ENCODE measurements around the gene NCKAP5. TPM values are rescaled to one million over a fixed set of nuclear protein-coding genes. Genes with fewer than 3 reads are reported as not detected.
A peak's percentile ranks its signal among the peaks of the same experiment; 100 is the strongest.

Gene NCKAP5
- total and polyA plus RNA-seq, 2 experiments from 2014 or later: 0.65 to 0.86 TPM

DNA sequence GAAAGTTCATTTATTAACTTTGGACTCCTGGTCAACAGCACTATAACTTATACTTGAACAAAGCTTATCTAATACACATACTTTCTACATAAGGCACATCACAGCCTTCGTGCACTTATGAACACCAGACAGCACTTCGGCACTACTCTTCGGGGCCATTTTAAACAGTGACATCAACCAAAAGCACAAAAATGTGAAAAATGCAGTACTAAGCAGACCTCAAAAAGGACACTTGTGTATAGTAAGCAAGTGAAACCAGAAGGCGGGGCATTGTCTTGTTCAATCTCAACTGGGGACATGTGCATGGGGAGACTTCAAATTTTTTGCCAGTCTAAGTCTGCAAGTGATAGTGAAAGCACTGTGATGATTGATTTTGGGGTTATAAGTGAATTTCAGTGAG is 163.0 kb downstream of the NCKAP5 start:
- no peaks in the 10 kb centered on the region for H3K27me3 ChIP-seq (replicated peaks; ENCODE audit: insufficient read depth)
- H3K79me2 ChIP-seq (ENCODE audit: insufficient read depth): no peaks in the 10 kb centered on the region
- no peak overlapping the region for H3K4me3 ChIP-seq
- H4K20me1 ChIP-seq (ENCODE audit: insufficient read depth): no peaks in the 10 kb centered on the region
- no peak overlapping the region for H3K9ac ChIP-seq
- TF ChIP-seq EZH2phosphoT487 (IDR thresholded peaks at IDR 0.05; ENCODE audit: insufficient read depth, low read depth) (no peak), EZH2 (IDR thresholded peaks at IDR 0.05; ENCODE audit: insufficient read depth, poor library complexity, severe bottlenecking) (no peak)
- H3K36me3 ChIP-seq (ENCODE audit: low read depth): no peaks in the 10 kb centered on the region
- H3K4me2 ChIP-seq (ENCODE audit: unreplicated experiment): no peak overlapping the region
- WGBS, 2 experiments (ENCODE audit: low coverage in 1 of 2, low lambda C conversion rate in 2 of 2, missing lambda C conversion rate in 2 of 2): 85 to 86% methylated on average over 4 of the region's 4 CpGs
- no peaks in the 10 kb centered on the region for H3F3A ChIP-seq (ENCODE audit: insufficient read depth)
- no peak for DNase-seq
- no peaks in the 10 kb centered on the region for H3K4me1 ChIP-seq (ENCODE audit: insufficient read depth)
- H2AFZ ChIP-seq: no peak overlapping the region
- in situ Hi-C loops (cut with MboI): no loop called here
- H3K9me2 ChIP-seq (ENCODE audit: insufficient read depth): no peaks in the 10 kb centered on the region
- no peak overlapping the region for H3K27ac ChIP-seq
- H3K9me3 ChIP-seq (ENCODE audit: low read depth): no peaks in the 10 kb centered on the region

DNA sequence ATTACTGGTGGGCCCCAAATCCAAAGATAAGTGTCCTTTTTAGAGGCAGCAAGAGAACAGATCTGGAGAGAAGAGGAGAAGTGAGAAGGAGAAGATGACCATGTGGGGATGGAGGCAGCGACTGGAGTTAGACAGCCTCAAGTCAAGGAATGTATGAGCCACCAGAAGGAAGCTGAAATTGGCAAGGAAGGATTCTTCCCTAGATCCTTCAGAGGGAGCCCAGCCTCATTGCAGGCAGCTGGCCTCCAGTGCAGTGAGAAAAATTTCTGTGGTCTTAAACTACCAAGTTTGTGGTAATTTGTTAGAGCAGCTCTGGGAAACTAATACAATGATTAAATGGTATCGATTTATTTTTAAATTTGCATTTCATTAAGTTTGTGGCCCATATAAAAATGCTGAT is 167.9 kb downstream of the NCKAP5 start:
- H3K4me2 ChIP-seq (ENCODE audit: unreplicated experiment): no peak overlapping the region
- no peak overlapping the region for H2AFZ ChIP-seq
- TF ChIP-seq EZH2 (IDR thresholded peaks at IDR 0.05; ENCODE audit: insufficient read depth, poor library complexity, severe bottlenecking) (no peak), EZH2phosphoT487 (IDR thresholded peaks at IDR 0.05; ENCODE audit: insufficient read depth, low read depth) (no peak)
- WGBS, 2 experiments (ENCODE audit: low coverage in 1 of 2, low lambda C conversion rate in 2 of 2, missing lambda C conversion rate in 2 of 2): 53 to 63% methylated on average over 2 of the region's 2 CpGs
- in situ Hi-C loops (cut with MboI): no loop called here
- no peak for DNase-seq
- H3F3A ChIP-seq (ENCODE audit: insufficient read depth): no peaks in the 10 kb centered on the region
- no peaks in the 10 kb centered on the region for H3K9me3 ChIP-seq (ENCODE audit: low read depth)
- no peaks in the 10 kb centered on the region for H3K36me3 ChIP-seq (ENCODE audit: low read depth)
- H3K4me1 ChIP-seq (ENCODE audit: insufficient read depth): no peaks in the 10 kb centered on the region
- H3K27me3 ChIP-seq (replicated peaks; ENCODE audit: insufficient read depth): no peaks in the 10 kb centered on the region
- H3K27ac ChIP-seq: no peak overlapping the region
- no peak overlapping the region for H3K9ac ChIP-seq
- H3K4me3 ChIP-seq: no peak overlapping the region
- no peaks in the 10 kb centered on the region for H4K20me1 ChIP-seq (ENCODE audit: insufficient read depth)
- no peaks in the 10 kb centered on the region for H3K79me2 ChIP-seq (ENCODE audit: insufficient read depth)
- H3K9me2 ChIP-seq (ENCODE audit: insufficient read depth): no peaks in the 10 kb centered on the region

- no peak overlapping the region for H3K4me3 ChIP-seq
- H3K27me3 ChIP-seq (replicated peaks; ENCODE audit: insufficient read depth): no peaks in the 10 kb centered on the region
- no peak overlapping the region for H3K4me2 ChIP-seq (ENCODE audit: unreplicated experiment)
- in situ Hi-C loops (cut with MboI): no loop called here
- H3K27ac ChIP-seq: no peak overlapping the region
- H3K79me2 ChIP-seq (ENCODE audit: insufficient read depth): no peaks in the 10 kb centered on the region
- no peaks in the 10 kb centered on the region for H4K20me1 ChIP-seq (ENCODE audit: insufficient read depth)
- H3K9me3 ChIP-seq (ENCODE audit: low read depth): no peaks in the 10 kb centered on the region
- H2AFZ ChIP-seq: no peak overlapping the region
- 16 to 32% methylated on average over 1 of the region's 1 CpG for WGBS, 2 experiments (ENCODE audit: low coverage in 1 of 2, low lambda C conversion rate in 2 of 2, missing lambda C conversion rate in 2 of 2)
- TF ChIP-seq EZH2phosphoT487 (IDR thresholded peaks at IDR 0.05; ENCODE audit: insufficient read depth, low read depth): no peak
- no peak for TF ChIP-seq EZH2 (IDR thresholded peaks at IDR 0.05; ENCODE audit: insufficient read depth, poor library complexity, severe bottlenecking)
- peaks cover 17% of the 10 kb centered on the region for H3K4me1 ChIP-seq (ENCODE audit: insufficient read depth)
- H3K9me2 ChIP-seq (ENCODE audit: insufficient read depth): no peaks in the 10 kb centered on the region
- DNase-seq: no peak
- no peaks in the 10 kb centered on the region for H3F3A ChIP-seq (ENCODE audit: insufficient read depth)
- no peak overlapping the region for H3K9ac ChIP-seq
- no peaks in the 10 kb centered on the region for H3K36me3 ChIP-seq (ENCODE audit: low read depth)
These were observed 174.4 kb downstream of the NCKAP5 start for GRCh38 chr2:133393895-133394294.

DNA sequence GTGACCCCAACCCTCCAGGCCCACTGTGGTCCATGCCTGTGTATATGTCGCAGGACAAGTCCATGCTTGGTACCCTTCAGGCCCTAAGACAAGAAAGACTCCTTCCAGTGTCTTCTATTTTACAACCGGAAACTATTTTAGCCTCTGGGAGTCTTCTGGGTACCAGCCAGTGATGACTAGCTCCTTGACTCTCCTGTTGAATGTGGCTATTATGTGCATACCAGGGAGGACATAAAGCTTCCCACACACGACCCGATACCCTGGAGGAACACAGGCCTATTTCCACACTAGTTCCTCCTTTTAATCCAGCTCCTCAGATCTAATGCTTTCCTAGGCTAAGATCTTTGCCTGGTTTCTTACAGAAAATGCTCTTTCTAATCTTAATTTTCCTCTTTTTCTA is 178.1 kb downstream of the NCKAP5 start:
- Histone ChIP-seq H3F3A (ENCODE audit: insufficient read depth) (no peaks in the 10 kb centered on the region), H3K27me3 (replicated peaks; ENCODE audit: insufficient read depth) (no peaks in the 10 kb centered on the region), H3K9me2 (ENCODE audit: insufficient read depth) (no peaks in the 10 kb centered on the region), H3K9me3 (ENCODE audit: low read depth) (no peaks in the 10 kb centered on the region), H4K20me1 (ENCODE audit: insufficient read depth) (no peaks in the 10 kb centered on the region), H3K4me3 (no peak overlapping the region), H3K36me3 (ENCODE audit: low read depth) (no peaks in the 10 kb centered on the region), H3K9ac (no peak overlapping the region), H3K79me2 (ENCODE audit: insufficient read depth) (no peaks in the 10 kb centered on the region), H3K4me1 (ENCODE audit: insufficient read depth) (peaks cover 17% of the 10 kb centered on the region), H3K27ac (peak overlapping the region; percentile 36), H3K4me2 (ENCODE audit: unreplicated experiment) (peak overlapping the region; percentile 6), H2AFZ (peak overlapping the region; percentile 33; the same call in 1 of the 2 replicates)
- in situ Hi-C loops (cut with MboI): no loop called here
- DNase-seq: peak; percentile 79
- TF ChIP-seq EZH2 (IDR thresholded peaks at IDR 0.05; ENCODE audit: insufficient read depth, poor library complexity, severe bottlenecking) (no peak), EZH2phosphoT487 (IDR thresholded peaks at IDR 0.05; ENCODE audit: insufficient read depth, low read depth) (no peak)
- 37 to 51% methylated on average over 4 of the region's 4 CpGs for WGBS, 2 experiments (ENCODE audit: low coverage in 1 of 2, low lambda C conversion rate in 2 of 2, missing lambda C conversion rate in 2 of 2)

DNA sequence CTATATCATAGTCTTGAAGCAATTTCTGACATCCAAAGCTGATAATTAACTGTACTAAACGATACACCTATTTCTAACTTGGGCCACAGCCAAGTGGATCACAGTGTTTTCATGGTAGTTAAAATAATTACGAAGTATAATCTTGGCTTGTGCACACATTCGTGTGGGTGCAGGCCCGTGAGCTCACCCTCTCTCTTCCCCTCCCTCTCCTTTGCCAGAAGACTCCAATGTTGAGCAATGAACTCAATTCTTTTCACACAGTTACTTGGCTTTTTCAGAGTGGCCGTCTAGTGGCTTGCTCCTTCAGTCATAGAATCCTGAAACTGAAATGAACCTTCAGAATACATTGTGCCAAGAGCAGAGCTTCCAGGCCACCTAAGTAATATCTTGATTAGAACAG is 178.7 kb downstream of the NCKAP5 start:
- Histone ChIP-seq H3F3A (ENCODE audit: insufficient read depth) (no peaks in the 10 kb centered on the region), H3K9me3 (ENCODE audit: low read depth) (no peaks in the 10 kb centered on the region), H3K4me2 (ENCODE audit: unreplicated experiment) (no peak overlapping the region), H2AFZ (0 out of 2 replicates have a peak overlapping the region, but pooled peaks have one; percentile 0), H3K9me2 (ENCODE audit: insufficient read depth) (no peaks in the 10 kb centered on the region), H3K9ac (no peak overlapping the region), H3K27ac (peak overlapping the region; percentile 26; the same call in 1 of the 2 replicates), H3K4me1 (ENCODE audit: insufficient read depth) (peaks cover 17% of the 10 kb centered on the region), H3K27me3 (replicated peaks; ENCODE audit: insufficient read depth) (no peaks in the 10 kb centered on the region), H3K4me3 (no peak overlapping the region), H4K20me1 (ENCODE audit: insufficient read depth) (no peaks in the 10 kb centered on the region), H3K79me2 (ENCODE audit: insufficient read depth) (no peaks in the 10 kb centered on the region), H3K36me3 (ENCODE audit: low read depth) (no peaks in the 10 kb centered on the region)
- peak; percentile 25 for DNase-seq
- in situ Hi-C loops (cut with MboI): no loop called here
- whole genome bisulfite sequencing, 2 experiments (ENCODE audit: low coverage in 1 of 2, low lambda C conversion rate in 2 of 2, missing lambda C conversion rate in 2 of 2): 38 to 43% methylated on average over 5 of the region's 5 CpGs
- no peak for TF ChIP-seq EZH2phosphoT487 (IDR thresholded peaks at IDR 0.05; ENCODE audit: insufficient read depth, low read depth)
- no peak for TF ChIP-seq EZH2 (IDR thresholded peaks at IDR 0.05; ENCODE audit: insufficient read depth, poor library complexity, severe bottlenecking)

Data from GM23248 (cell line).